Umbilical cord (tissue), 2 donors: ENCODE results near the gene ARHGEF26. TPM values are rescaled to one million over a fixed set of nuclear protein-coding genes. Genes with fewer than 3 reads are reported as not detected.

Experiments used
- DNase-seq: peaks from one replicate; pipeline ENCODE4 v3.0.0-alpha.2; 2015; ENCODE audit warnings: low spot score
- total RNA-seq: library from RNA; depleted of rRNA; stranded (reverse); fragments of >200 nt; gene quantifications from one replicate; pipeline ENCODE4 v1.2.3, GENCODE V29; 2014; ENCODE audit warnings: low replicate concordance; ENCODE audit not compliant: insufficient read depth

Gene ARHGEF26
- total RNA-seq, 1 donor from 2014 or later = 26.5 TPM

GRCh38 chr3:154156530-154156929 lies 35.3 kb downstream of the ARHGEF26 start:
- DNase-seq = no peak

GRCh38 chr3:154161806-154162205 lies 40.6 kb downstream of the ARHGEF26 start:
- DNase-seq = no peak

GRCh38 chr3:154164387-154164786 lies 43.2 kb downstream of the ARHGEF26 start:
- no peak for DNase-seq

GRCh38 chr3:154168998-154169795 lies 48.0 kb downstream of the ARHGEF26 start:
- DNase-seq = no peak

GRCh38 chr3:154169796-154170110 lies 48.6 kb downstream of the ARHGEF26 start:
- no peak for DNase-seq

GRCh38 chr3:154170300-154170699 lies 49.1 kb downstream of the ARHGEF26 start:
- DNase-seq = no peak

GRCh38 chr3:154175041-154175440 lies 53.9 kb downstream of the ARHGEF26 start:
- no peak for DNase-seq

GRCh38 chr3:154176036-154176435 lies 54.8 kb downstream of the ARHGEF26 start:
- no peak for DNase-seq

GRCh38 chr3:154177406-154177805 lies 56.2 kb downstream of the ARHGEF26 start:
- DNase-seq = no peak

GRCh38 chr3:154178172-154178571 lies 57.0 kb downstream of the ARHGEF26 start:
- no peak for DNase-seq

- peak; percentile 88 for DNase-seq
These were observed 59.9 kb downstream of the ARHGEF26 start for GRCh38 chr3:154180836-154181691.

GRCh38 chr3:154182322-154182922 lies 61.2 kb downstream of the ARHGEF26 start:
- DNase-seq = no peak

GRCh38 chr3:154182975-154183374 lies 61.8 kb downstream of the ARHGEF26 start:
- peak; percentile 12 for DNase-seq

- no peak for DNase-seq
These were observed 63.4 kb downstream of the ARHGEF26 start for GRCh38 chr3:154184582-154184981.

GRCh38 chr3:154188437-154188836 lies 67.2 kb downstream of the ARHGEF26 start:
- DNase-seq = no peak

GRCh38 chr3:154188846-154189245 lies 67.7 kb downstream of the ARHGEF26 start:
- DNase-seq = peak; percentile 30

GRCh38 chr3:154191520-154191919 lies 70.3 kb downstream of the ARHGEF26 start:
- DNase-seq = no peak

GRCh38 chr3:154192225-154192624 lies 71.0 kb downstream of the ARHGEF26 start:
- no peak for DNase-seq

- DNase-seq = peak; percentile 15
These were observed 71.9 kb downstream of the ARHGEF26 start for GRCh38 chr3:154193000-154193615.

- DNase-seq = no peak
These were observed 73.7 kb downstream of the ARHGEF26 start for GRCh38 chr3:154194877-154195276.

GRCh38 chr3:154195620-154196356 lies 74.6 kb downstream of the ARHGEF26 start:
- no peak for DNase-seq
